Loucy (cell line): Measurements from ENCODE around the gene PRR20G.

Experiments
- CTCF ChIP-seq: fragments of 200-600 bp; sonication (generic); conservative IDR thresholded peaks from 2 replicates; pipeline ENCODE4 v1.5.1; 2014; ENCODE audit warnings: mild to moderate bottlenecking, antibody characterized with exemption, low read length
- EZH2phosphoT487 ChIP-seq: fragments of 200-600 bp; IDR thresholded peaks from 2 replicates; pipeline ENCODE4 v1.6.1; 2018; ENCODE audit warnings: antibody characterized with exemption, mild to moderate bottlenecking, moderate library complexity, borderline replicate concordance

GRCh38 chr3:127312818-127313217 is 25.0 kb upstream of the PRR20G start:
- TF ChIP-seq CTCF = no peak
- TF ChIP-seq EZH2phosphoT487 = no peak
